GM18907 (cell line): Measurements from ENCODE around the gene SH3RF1.
A peak's percentile ranks its signal among the peaks of the same experiment; 100 is the strongest.

Experiments used
- ATAC-seq: cut with Tn5 transposase; IDR thresholded peaks from one replicate; pipeline ENCODE4 v1.9.1; 2021; ENCODE audit warnings: mild to moderate bottlenecking, moderate library complexity; ENCODE audit not compliant: unreplicated experiment

The SH3RF1 gene

DNA sequence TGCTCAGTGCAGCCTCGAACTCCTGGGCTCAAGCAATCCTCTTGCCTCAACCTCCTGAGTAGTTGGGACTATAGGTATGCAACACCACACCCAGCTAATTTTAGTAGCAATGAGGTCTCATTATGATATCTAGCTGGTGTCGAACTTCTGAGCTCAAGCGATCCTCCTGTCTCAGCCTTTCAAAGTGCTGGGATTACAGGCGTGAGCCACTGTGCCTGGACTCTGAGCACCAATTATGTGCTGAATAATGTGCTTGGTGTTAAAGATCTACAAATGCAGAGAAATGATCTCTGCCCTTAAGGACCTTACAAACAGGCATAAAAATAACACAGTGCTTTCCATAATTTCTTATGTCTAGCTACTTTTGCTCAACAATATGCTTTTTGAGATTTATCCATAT lies 131.7 kb downstream of the SH3RF1 start:
- no peak for ATAC-seq

DNA sequence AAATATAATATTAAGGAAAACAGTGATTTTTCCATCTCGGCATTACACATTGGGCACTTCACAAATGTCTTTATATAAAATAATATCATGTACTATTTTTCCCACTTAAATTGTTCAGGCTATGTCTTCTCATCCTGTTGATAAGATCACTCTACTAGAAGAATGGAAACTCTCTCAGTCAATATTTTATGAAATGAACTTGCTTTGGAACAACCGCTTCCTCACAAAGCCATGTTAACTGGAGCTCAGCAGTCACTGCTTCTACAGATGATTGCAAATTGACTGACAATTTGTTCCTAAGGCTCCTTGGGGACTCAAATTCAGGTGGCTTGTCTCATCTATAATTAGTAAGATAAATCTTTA lies 133.2 kb downstream of the SH3RF1 start:
- ATAC-seq, result no peak

GRCh38 chr4:169136796-169137557 lies 133.8 kb downstream of the SH3RF1 start:
- ATAC-seq, result no peak

- ATAC-seq, result no peak
Measured at GRCh38 chr4:169136330-169136729, 134.4 kb downstream of the SH3RF1 start.

- ATAC-seq, result no peak
Measured at GRCh38 chr4:169135776-169136175, 135.0 kb downstream of the SH3RF1 start.

DNA sequence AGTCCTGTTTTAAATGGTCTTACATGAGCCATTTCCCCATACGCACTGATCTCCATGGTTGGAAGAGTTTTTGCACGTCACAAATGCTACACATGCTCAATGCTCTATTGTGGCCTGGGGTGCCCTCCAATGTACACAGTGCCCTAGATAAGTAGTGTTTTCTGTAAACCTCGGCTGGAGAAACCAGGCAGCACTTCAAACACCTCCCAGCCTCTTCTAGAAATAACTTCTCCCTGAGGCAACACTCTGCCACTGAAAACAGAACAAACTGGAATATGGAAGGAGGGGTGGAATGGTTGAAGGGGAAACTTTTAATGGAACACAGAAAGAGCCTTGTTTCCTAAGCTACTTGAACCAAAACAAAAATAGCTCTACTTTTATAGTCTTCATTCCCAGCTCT lies 136.8 kb downstream of the SH3RF1 start:
- ATAC-seq, result no peak

GRCh38 chr4:169132561-169133305 lies 138.0 kb downstream of the SH3RF1 start:
- ATAC-seq, result no peak

DNA sequence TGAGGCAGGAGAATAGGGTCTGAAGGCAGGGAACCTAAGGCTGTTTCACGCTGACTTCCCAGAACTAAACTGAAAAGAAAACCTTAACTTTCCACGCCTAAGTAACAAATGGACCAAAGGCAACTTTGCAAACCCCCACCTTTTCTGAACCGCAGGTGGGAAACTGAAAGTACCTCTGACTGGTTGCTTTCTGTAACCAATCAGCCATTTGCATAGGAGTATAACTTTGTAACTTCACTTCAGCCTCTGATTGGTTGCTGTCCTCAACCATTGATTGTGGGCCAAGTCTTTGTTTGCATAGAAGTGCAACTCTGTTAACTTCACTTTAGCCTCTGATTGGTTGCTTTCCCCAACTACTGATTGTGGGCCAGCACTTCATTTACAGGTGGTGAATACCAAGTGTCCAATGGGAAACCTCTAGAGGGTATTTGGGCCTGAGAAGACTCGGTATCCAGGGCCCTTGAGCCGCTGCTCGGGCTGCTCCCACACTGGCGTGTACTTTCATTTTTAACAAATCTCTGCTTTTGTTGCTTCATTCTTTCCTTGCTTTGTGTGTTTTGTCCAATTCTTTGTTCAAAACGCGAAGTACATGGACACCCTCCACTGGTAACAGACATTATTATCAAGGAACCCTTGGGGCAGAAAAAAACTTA lies 139.1 kb downstream of the SH3RF1 start:
- ATAC-seq, result no peak

DNA sequence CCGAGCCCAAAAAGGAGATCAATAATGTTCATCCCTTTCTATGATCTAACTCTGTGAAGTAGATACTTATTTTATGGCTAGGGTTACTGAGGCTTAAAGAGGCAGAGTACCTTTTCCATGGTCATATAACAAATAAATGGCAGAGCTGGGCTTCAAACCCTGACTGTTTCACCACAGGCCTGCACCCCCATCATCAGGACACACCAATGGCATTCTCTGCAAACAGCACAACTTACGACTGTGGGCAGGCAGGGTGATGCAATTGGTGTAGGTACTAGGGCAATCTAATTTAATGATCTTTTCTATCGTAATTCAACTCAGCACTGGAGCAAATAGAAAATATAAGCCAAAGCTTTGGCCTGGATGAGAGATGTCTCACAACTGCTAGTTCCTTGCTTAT lies 141.9 kb downstream of the SH3RF1 start:
- no peak for ATAC-seq

GRCh38 chr4:169127314-169127713 lies 143.4 kb downstream of the SH3RF1 start:
- no peak for ATAC-seq

GRCh38 chr4:169124661-169125060 lies 146.1 kb downstream of the SH3RF1 start:
- no peak for ATAC-seq

- ATAC-seq, result no peak
Measured at GRCh38 chr4:169122422-169122821, 148.3 kb downstream of the SH3RF1 start.

DNA sequence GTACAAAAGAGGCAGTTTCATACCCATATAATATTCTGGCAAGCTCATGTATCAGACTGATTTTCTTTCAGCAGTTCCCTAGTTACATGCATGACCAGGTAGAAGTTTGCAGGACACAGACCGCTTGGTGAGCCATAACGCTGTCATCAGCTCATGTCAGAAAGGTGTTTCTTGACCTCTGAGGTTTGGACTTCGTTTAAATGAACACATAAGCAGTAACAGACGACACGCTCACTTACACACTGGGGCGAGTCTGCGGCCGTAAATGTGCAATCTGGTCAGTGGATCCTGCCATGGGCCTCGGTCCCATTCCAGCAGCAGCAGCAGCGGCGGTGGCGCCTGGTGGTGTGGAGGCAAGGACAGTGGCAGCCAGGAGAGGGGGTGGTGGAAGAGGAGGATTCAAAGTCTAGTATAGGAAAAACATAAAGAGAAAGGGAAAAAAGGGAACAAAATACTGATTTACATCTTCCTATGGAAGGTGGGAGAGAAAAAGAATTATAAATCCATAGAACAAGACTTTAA lies 148.8 kb downstream of the SH3RF1 start:
- no peak for ATAC-seq

DNA sequence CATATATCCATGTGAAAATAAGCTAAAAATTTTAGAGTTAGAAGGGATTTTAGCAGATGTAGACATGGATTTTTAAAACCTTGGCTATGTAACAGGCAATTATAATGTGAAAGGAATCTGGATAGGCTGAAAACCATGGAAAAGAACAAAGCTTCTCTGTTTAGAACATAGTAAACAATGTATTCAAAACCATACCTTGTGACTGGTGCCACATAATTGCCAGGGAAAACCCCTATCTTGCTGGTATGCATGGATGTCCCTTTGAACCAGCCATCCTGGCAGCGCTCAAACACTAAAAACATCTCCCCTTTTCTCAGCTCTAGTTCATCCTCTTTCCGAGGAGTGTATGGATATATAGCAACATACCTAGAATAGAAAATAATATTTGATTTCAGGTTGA lies 150.1 kb downstream of the SH3RF1 start:
- ATAC-seq, result no peak

DNA sequence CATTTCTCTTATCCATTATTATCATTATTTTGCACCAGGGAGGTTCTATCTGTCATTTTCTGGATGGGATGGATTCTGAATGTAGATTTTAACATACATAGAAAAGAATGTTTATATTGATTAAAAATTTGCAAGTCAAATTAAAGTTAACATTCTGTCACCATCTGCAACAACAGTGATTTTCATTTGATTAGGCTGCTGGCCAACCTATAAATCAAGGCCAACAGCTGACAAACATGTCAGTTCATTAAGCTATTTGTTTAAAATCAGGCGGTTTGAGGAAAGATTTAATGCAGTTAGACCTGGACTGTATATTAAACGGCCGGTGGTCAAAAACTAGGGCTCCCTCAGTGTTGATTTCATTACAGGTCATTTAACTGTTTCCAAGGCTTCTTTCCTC lies 151.2 kb downstream of the SH3RF1 start:
- ATAC-seq, result no peak

DNA sequence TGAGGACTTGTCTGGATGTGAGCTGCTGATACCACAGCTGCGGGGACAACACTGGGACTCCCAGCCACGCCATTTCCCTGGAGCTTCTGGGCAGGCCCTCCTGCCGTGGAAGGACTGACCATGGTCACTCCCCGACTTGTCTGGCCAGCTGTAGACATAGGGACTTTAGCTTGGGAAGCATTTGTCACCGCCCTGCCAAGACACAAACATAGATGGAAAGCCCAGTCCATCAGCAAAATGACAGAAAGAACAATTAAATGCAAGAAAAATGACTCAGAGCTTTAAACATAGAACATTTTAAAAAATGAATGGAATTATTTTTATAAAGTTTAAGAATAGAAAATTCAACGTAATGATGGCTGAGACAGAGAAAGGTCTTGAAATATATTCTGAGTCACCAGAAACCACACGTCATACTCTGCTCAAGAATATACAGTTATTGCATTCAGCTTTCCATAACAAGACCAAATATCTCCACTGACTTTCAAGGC lies 153.1 kb downstream of the SH3RF1 start:
- no peak for ATAC-seq

- ATAC-seq, result no peak
Measured at GRCh38 chr4:169116270-169116901, 154.4 kb downstream of the SH3RF1 start.

DNA sequence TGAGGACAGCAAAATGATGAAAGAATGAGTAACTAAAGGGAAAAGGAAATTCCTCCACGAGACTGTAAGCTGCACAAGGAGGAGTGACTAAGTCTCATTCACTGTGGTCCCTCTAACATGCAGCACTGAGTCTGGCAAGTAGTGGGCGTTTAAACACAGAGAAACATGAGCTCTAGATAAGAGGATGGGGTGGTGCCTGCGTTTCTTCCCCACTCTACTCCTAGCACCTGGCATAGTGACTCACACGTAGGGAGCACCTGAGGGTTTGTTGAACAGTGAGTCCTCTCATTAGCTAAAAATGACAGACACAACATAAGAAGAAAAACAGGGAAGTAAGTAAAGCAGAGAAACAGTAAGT lies 154.9 kb downstream of the SH3RF1 start:
- peak; percentile 52 for ATAC-seq

GRCh38 chr4:169115144-169115896 lies 155.4 kb downstream of the SH3RF1 start:
- ATAC-seq, result no peak

GRCh38 chr4:169114341-169114974 lies 156.3 kb downstream of the SH3RF1 start:
- no peak for ATAC-seq
